ENCODE data around the gene FLT3LG.

- TF ChIP-seq CTCF (IDR thresholded peaks at IDR 0.05) (no peak), POLR2A (IDR thresholded peaks at IDR 0.05) (no peak)
These were observed 41.6 kb upstream of the FLT3LG start for GRCh38 chr19:49432141-49433073.
